Gastroesophageal sphincter (tissue), 4 donors: Measurements from ENCODE around the gene STH. TPM values are rescaled to one million over a fixed set of nuclear protein-coding genes. Genes with fewer than 3 reads are reported as not detected.
A peak's percentile ranks its signal among the peaks of the same experiment; 100 is the strongest.

Experiments used
- ATAC-seq: fragments of 150-250 bp; one replicate; pipeline ENCODE4 v1.9.1; 2016; ENCODE audit warnings: mild to moderate bottlenecking, moderate library complexity
- H3K27ac ChIP-seq, 4 donors: fragments of 200-600 bp; sonication (generic) in 3 of 4; 1 replicate in 3 of 4; 2 replicates in 1 of 4; pipeline ENCODE4 v1.5.1; 2016 to 2019
- H3K27me3 ChIP-seq: fragments of 200-600 bp; sonication (generic); one replicate; pipeline ENCODE4 v1.5.1; 2019
- H3K36me3 ChIP-seq, 2 donors: fragments of 200-600 bp; sonication (generic); one replicate each; pipeline ENCODE4 v1.5.1; 2019; ENCODE audit warnings: control low read depth in 1 of 2
- H3K4me1 ChIP-seq, 3 donors: fragments of 200-600 bp; sonication (generic); 1 replicate in 2 of 3; 2 replicates in 1 of 3; pipeline ENCODE4 v1.5.1; 2016 to 2019; ENCODE audit warnings: control low read depth in 2 of 3
- H3K4me3 ChIP-seq, 2 donors: fragments of 200-600 bp; sonication (generic); one replicate each; pipeline ENCODE4 v1.5.1; 2019; ENCODE audit warnings: mild to moderate bottlenecking in 1 of 2, moderate library complexity in 1 of 2
- H3K9me3 ChIP-seq, 3 donors: fragments of 200-600 bp; sonication (generic); one replicate each; pipeline ENCODE4 v1.5.1; 2017 to 2019; ENCODE audit warnings: control low read depth in 2 of 3
- CTCF ChIP-seq, 4 experiments: fragments of 200-600 bp in 2 of 4; fragments of 450-650 bp in 2 of 4; sonication (generic) in 1 of 4; IDR thresholded peaks; one replicate each; pipeline ENCODE4 v1.5.1; 2017 to 2019; ENCODE audit warnings: antibody characterized with exemption in 4 of 4, mild to moderate bottlenecking in 2 of 4, moderate library complexity in 2 of 4
- EP300 ChIP-seq: sonication (generic); formaldehyde crosslinking; IDR thresholded peaks from one replicate; pipeline ENCODE4 v1.6.1; 2017; ENCODE audit warnings: antibody characterized with exemption, mild to moderate bottlenecking
- POLR2A ChIP-seq, 2 donors: fragments of 450-650 bp; IDR thresholded peaks; one replicate each; pipeline ENCODE4 v1.6.1; 2017; ENCODE audit warnings: antibody characterized with exemption in 2 of 2, mild to moderate bottlenecking in 2 of 2, moderate library complexity in 1 of 2
- POLR2AphosphoS5 ChIP-seq: sonication (generic); formaldehyde crosslinking; IDR thresholded peaks from one replicate; pipeline ENCODE4 v1.6.1; 2017; ENCODE audit warnings: antibody characterized with exemption
- WGBS, 2 donors: methylation state at CpG; one replicate each; pipeline ENCODE4 v1.1.5; 2018; ENCODE audit warnings: low coverage in 1 of 2; 5-methylcytosine and 5-hydroxymethylcytosine counted together
- total RNA-seq, 4 donors: library from RNA; depleted of rRNA; stranded (reverse); fragments of >200 nt; gene quantifications; one replicate each; pipeline ENCODE4 v1.1.0, GENCODE V29; 2016

Gene STH
- total RNA-seq, 4 donors from 2014 or later, result not detected

- no peaks in the 10 kb centered on the region for H3K27me3 ChIP-seq
- peaks cover 6 to 58% (median 11%) of the 10 kb centered on the region in 3 donors for H3K4me1 ChIP-seq
- WGBS, 2 donors, result 86% methylated on average over 5 of the region's 5 CpGs; no CpG with 5 or more reads in 1 of the 2 donors
- H3K9me3 ChIP-seq, result no peaks in the 10 kb centered on the region
- TF ChIP-seq POLR2A (IDR thresholded peaks at IDR 0.05) (no peak), EP300 (no peak), CTCF (IDR thresholded peaks at IDR 0.05) (no peak), POLR2AphosphoS5 (no peak)
- no peak overlapping the region for H3K4me3 ChIP-seq
- ATAC-seq, result no peak
- peaks cover 0 to 62% of the 10 kb centered on the region in 2 donors for H3K36me3 ChIP-seq
- peak overlapping the region in 2 of 4 donors; percentile 27 to 52 for H3K27ac ChIP-seq
Measured at GRCh38 chr17:46047398-46047797, 48.3 kb downstream of the STH start.

DNA sequence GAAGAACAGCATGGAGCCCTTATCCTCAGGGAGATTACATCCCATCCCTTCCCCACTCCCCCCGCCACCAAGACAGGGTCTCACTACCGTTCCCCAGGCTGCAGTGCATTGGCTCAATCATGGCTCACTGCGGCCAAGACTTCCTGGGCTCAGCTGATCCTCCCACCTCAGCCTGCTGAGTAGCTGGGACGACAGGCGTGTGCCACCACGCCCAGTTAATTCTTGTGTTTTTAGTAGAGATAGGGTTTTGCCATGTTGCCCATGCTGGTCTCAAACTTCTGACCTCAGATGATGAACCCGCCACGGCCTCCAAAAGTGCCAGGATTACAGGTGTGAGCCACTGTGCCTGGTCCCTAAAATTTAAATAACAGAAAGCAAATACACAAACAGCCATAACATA is 48.8 kb downstream of the STH start:
- ATAC-seq, result no peak
- H3K27me3 ChIP-seq, result no peaks in the 10 kb centered on the region
- peaks cover 6 to 56% (median 11%) of the 10 kb centered on the region in 3 donors for H3K4me1 ChIP-seq
- H3K9me3 ChIP-seq, result no peaks in the 10 kb centered on the region
- no peak overlapping the region for H3K27ac ChIP-seq
- TF ChIP-seq POLR2A (IDR thresholded peaks at IDR 0.05) (no peak), CTCF (IDR thresholded peaks at IDR 0.05) (no peak), EP300 (no peak), POLR2AphosphoS5 (no peak)
- WGBS, 2 donors, result 85 to 87% methylated on average over 3 to 8 of the region's 8 CpGs
- peaks cover 0 to 62% of the 10 kb centered on the region in 2 donors for H3K36me3 ChIP-seq
- no peak overlapping the region for H3K4me3 ChIP-seq

Other genes with a start within 250 kb of the STH start
- under 1 TPM in 3 of 4 donors, not detected in 1; 0.10 to 0.54 (median 0.35) TPM for gene CRHR1, start 214.9 kb upstream of the STH start, total RNA-seq
- not detected for gene SPPL2C, start 154.4 kb upstream of the STH start, total RNA-seq
- 10 to 100 TPM in 1 of 4 donors, 1 to 10 TPM in 3; 3.4 to 12.2 (median 8.5) TPM for gene MAPT, start 104.7 kb upstream of the STH start, total RNA-seq
- 10 to 100 TPM; 57.7 to 91.2 (median 75.1) TPM for gene KANSL1, start 194.2 kb downstream of the STH start, total RNA-seq